GM19043 (cell line): Measurements from ENCODE around the gene FHIT.
"Not testable (repeated sequence)": the region's sequence is repeated elsewhere in the genome, so short reads cannot be mapped to it uniquely, and the experiment has no call there.

Experiments
- ATAC-seq: cut with Tn5 transposase; IDR thresholded peaks from one replicate; pipeline ENCODE4 v1.9.1; 2021; ENCODE audit warnings: low read depth; ENCODE audit not compliant: unreplicated experiment

FHIT gene

GRCh38 chr3:60953351-60953750 lies 297.9 kb downstream of the FHIT start:
- no peak for ATAC-seq

GRCh38 chr3:60952055-60952454 lies 299.2 kb downstream of the FHIT start:
- ATAC-seq, result no peak

GRCh38 chr3:60949146-60949545 lies 302.1 kb downstream of the FHIT start:
- no peak for ATAC-seq

DNA sequence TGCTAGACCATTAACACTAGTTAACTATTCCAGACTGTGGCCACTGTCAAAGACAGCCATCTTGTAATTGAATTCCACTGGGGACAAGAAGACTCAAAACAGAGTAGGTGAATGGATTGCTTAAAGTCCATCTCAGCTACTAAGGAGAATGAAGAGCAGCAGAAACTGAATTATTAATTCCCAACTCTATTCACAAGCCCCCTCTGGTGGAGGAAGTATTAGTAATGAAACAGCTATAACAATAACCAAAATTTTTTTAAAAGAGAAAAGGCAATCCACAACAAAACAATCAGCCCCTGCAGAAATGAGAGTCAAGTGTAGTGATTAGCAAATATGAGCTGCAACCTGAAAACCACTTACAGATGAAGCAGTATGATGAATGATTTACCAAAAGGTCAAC lies 302.8 kb downstream of the FHIT start:
- no peak for ATAC-seq

DNA sequence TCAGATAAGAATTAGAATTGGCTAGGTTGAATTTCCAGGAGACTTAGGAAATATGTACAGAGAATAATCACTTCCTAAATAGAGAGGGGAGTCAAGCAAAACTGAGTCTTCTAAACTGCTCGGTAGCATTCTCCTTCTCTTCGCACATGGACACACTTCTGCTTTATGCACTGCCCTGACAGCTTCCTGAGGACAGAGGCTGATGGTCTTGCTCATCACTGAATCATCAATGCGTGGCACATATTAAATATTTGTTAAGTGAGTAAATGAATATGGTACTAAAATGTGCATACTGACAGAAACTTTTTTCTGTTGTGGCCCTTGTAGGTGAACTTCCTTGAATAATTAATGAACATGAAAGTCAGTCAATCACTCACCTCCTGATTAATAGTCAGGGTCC lies 315.5 kb downstream of the FHIT start:
- no peak for ATAC-seq

- no peak for ATAC-seq
Measured at GRCh38 chr3:60933824-60934223, 317.4 kb downstream of the FHIT start.

DNA sequence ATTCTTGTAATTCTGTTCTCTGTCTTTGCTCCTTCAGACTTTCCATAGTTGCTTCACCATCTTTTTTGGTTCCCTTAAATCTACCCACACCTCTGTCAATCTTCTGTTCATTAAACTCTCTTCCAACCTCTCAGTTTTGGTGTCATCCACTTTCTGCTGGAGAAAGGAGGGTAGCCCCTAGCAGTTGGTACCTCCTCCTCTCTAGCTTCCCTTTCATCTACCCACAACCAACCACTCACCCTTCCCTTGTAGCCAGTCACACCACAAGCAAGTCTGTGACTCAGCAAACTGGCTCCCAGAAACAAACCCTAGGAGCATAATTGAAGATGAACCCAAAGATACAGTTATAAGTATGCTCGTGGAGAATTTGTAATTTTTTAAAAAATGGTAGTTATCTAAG lies 318.6 kb downstream of the FHIT start:
- ATAC-seq, result no peak

- ATAC-seq, result no peak
Measured at GRCh38 chr3:60932170-60932569, 319.1 kb downstream of the FHIT start.

- no peak for ATAC-seq
Measured at GRCh38 chr3:60931452-60931851, 319.8 kb downstream of the FHIT start.

DNA sequence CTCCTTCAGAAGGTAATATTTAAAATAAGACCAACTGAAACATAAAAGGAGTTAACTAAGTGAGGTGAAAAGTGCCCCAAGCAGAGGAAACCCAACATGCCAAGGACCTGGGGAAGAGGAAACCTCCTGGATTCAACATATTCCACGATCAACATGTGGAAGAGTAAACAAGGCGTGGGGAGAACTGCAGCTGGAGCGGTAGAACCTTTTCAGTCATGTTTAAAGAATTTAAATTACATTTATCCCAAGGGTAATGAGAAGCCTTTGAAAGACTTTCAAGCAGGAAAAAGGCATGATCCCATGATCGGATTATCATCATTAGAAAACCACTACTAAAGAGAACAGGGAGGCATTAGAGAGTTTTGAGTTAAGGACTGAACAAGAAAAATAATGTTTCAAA lies 330.7 kb downstream of the FHIT start:
- ATAC-seq, result no peak

DNA sequence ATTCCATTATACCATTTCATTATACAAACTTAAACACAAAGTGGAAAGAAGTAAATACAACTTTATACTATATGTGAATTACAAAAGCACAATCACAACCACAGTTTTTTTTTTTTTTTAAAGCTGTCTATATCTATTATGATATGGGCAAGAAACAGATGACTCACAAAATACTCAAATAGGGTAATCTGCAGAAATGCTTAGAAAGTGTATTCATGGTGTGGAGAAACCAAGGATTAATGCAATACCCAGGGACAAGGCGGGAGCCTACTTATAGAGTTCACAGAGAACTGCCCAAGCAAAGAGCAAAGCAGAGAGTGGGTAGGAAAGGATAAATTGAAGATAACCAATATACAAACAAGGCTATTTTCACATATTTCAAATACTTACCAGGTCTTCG lies 332.0 kb downstream of the FHIT start:
- no peak for ATAC-seq

DNA sequence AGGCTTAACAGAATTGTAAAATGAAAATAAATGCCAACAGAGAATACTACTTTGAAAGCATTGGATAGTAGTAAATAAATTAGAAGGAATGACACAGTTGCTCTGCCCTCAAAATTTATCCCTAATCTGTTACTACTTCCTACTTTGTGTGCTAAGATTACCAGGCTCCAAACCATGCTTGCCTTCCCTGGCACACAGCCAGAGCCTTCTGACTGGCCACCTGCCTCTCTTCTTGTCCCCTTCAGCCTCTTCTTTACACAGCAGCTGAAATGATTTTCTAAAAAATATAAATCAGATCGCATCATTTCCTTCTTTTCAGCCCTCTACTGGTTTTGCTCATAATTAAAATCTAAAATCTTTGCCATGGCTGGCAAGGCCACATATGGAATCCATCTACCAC lies 334.1 kb downstream of the FHIT start:
- ATAC-seq, result no peak

DNA sequence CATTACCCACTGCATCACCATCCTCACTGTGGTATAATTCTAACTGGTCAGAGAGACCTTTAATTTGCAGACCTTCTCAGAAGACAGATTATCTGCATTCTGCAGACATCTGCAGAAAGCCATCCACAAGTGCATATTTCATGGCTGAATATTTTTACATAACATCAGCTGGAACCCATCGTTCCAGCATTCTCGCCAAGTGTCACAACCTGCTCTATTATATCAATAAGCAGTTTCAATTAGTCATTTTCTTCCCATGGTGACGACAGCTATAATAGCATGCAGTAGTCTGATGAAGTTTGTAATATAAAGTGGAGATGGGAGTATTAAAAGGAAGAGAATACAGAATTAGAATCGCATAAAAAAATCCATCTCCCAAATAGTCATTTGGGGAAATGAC lies 334.7 kb downstream of the FHIT start:
- no peak for ATAC-seq

DNA sequence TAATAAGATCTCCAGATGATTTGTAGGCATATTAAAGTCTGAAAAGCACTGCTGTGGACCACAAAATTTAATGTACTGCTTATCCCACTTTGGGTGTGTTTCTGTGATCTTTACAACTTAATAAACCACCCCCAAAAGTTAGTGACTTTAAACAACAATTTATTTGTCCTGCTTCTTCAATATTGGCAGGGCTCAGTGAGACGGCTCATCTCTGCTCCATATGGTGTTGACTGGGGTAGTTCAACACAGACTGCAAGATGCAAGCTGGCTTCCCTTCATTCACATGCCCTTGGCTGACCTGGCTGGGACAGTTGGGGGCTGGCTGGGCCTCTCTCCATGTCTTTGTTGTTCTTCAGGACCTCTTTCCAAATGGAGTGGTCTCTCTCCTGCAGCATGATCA lies 337.8 kb downstream of the FHIT start:
- ATAC-seq, result no peak

DNA sequence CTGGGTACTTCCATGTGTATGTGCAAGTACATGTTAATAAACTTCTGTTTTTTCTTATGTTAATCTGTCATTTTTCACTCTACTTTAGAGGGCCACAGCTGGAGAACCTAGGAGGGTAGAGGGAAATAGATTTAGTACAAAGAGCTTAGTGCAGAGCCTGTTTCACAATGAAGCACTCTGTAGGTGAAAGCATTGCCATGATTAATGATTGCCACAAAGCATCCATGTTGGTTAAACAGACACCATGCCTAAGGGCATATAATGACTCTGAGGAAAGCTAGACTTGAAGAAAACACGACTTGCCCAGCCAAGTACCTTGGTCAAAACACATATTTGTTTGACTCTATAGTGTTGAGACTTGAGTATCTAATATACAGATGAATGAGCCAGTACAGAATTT lies 338.4 kb downstream of the FHIT start:
- ATAC-seq, result no peak

DNA sequence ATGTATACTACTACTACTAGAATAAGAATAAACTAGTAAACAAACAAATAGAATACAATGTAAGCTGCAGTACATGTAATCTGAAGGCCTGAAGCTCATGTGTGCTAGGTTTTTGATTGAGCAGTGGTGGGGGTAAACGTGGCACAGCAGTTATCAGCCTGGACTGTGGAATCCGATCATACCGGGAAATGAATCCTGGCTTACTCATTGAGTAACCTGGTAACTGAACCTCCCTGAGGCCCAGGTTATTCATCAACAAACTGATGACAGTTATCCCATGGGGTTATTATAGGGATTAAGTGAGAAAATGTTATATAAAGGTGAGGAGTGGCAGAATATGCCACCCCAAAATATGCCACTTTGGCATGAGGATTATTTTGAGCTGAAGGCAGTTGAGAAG lies 339.1 kb downstream of the FHIT start:
- ATAC-seq, result no peak

GRCh38 chr3:60909526-60909925 lies 341.7 kb downstream of the FHIT start:
- ATAC-seq, result no peak

- no peak for ATAC-seq
Measured at GRCh38 chr3:60906283-60906682, 345.0 kb downstream of the FHIT start.

- ATAC-seq, result no peak
Measured at GRCh38 chr3:60898321-60898720, 352.9 kb downstream of the FHIT start.

GRCh38 chr3:60893946-60894345 lies 357.3 kb downstream of the FHIT start:
- ATAC-seq, result no peak

GRCh38 chr3:60890226-60890625 lies 361.0 kb downstream of the FHIT start:
- ATAC-seq, result no peak

DNA sequence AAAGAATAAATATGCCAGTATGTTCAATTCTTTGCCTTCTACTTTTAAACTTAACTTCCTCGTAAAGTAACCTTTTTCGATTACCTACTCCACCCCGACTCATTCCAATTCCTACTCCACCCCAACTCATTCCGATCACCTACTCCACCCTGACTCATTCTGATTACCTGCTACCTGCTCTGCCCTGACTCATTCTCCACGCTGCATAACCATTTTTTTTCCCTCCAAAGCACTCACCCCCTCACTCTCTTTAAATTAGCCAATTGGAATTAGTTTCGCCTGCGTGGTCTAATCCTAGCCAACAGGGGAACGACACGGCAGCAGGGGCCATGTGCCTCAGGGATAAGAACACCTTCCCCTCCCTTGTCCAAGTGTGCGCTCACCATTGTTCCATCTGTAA lies 362.3 kb downstream of the FHIT start:
- not testable (repeated sequence) for ATAC-seq

DNA sequence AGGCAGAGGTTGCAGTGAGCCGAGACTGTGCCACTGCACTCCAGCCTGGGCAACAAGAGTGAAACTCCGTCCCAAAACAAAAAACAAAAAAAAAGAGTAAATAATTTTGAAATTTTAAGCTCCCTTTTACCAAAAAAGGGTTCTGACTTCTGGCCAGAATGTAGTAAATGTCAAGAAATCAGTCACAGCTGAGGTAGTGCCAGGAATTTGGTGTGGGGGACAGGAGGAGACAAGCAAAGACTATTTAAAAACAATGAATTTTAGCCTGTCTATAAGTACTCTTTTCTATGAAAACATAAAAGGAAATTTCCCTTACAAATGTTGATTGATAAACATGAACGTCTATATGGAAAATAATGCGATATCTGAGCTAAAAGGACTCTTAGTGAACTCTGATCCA lies 363.7 kb downstream of the FHIT start:
- ATAC-seq, result no peak

DNA sequence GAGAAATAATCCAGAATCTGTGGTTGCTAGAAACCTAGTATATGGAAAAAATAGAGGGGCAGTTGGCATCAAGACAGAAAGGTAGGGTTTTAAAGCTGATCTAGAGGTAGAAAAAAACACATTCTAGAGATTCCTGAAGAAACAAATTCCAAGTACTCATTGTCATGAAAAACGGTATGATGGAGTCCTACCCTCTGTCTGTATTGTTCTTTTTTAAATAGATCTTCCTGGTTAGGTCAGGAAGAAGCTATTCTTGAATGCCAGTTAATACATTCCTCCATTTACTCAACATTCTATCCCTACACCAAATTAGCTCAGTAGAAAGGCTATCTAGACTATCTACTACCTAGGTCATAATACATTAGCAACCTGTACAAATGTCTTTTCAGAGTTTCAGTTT lies 364.7 kb downstream of the FHIT start:
- ATAC-seq, result no peak
